ENCODE measurements around the gene CLRN1. TPM values are rescaled to one million over a fixed set of nuclear protein-coding genes. Genes with fewer than 3 reads are reported as not detected.

The CLRN1 gene
- total and polyA plus RNA-seq, 2 donors (not counting 1 experiment from before 2014, with no cell fraction given) = not detected

- no peaks in the 10 kb centered on the region for H3K79me2 ChIP-seq (ENCODE audit: control insufficient read depth, insufficient read depth, low read length)
- peak; percentile 32 to 79 for DNase-seq (ENCODE audit: low read depth in 2 of 2)
- H3K4me2 ChIP-seq (ENCODE audit: extremely low read depth, insufficient read depth, low read length) = no peak overlapping the region
- H3K27ac ChIP-seq (ENCODE audit: insufficient read depth, low read length) = no peak overlapping the region
- no peak overlapping the region for H3K9ac ChIP-seq (ENCODE audit: insufficient read depth, low read length)
- TF ChIP-seq CTCF (conservative IDR thresholded peaks at IDR 0.05 in 1 of 2, IDR thresholded peaks at IDR 0.05 in 1 of 2; ENCODE audit: low read depth in 1 of 2, low read length in 2 of 2) (no peak), EZH2 (IDR thresholded peaks at IDR 0.05; ENCODE audit: low read length, missing control alignments) (no peak)
- no peaks in the 10 kb centered on the region for H4K20me1 ChIP-seq (ENCODE audit: control insufficient read depth, extremely low read depth, insufficient read depth, low read length)
- no peaks in the 10 kb centered on the region for H3K9me3 ChIP-seq (ENCODE audit: control insufficient read depth, insufficient read depth, low read depth, low read length)
- no peaks in the 10 kb centered on the region for H3K36me3 ChIP-seq (ENCODE audit: control insufficient read depth, insufficient read depth, low read length)
- no peaks in the 10 kb centered on the region for H3K4me1 ChIP-seq (ENCODE audit: control insufficient read depth, extremely low read depth, insufficient read depth, low read length)
- no peaks in the 10 kb centered on the region for H3K27me3 ChIP-seq (ENCODE audit: control insufficient read depth, insufficient read depth, low read length)
- H2AFZ ChIP-seq (ENCODE audit: low read length) = no peak overlapping the region
- H3K4me3 ChIP-seq (replicated peaks in 1 of 4; ENCODE audit: control extremely low read depth in 1 of 4, insufficient read depth in 1 of 4, low read depth in 3 of 4, low read length in 4 of 4) = no peak overlapping the region
Measured at GRCh38 chr3:151011427-151011826, 38.9 kb upstream of the CLRN1 start.

GRCh38 chr3:151009981-151010380 lies 37.5 kb upstream of the CLRN1 start:
- Histone ChIP-seq H3K27ac (ENCODE audit: insufficient read depth, low read length) (no peak overlapping the region), H3K4me3 (replicated peaks in 1 of 4; ENCODE audit: control extremely low read depth in 1 of 4, insufficient read depth in 1 of 4, low read depth in 3 of 4, low read length in 4 of 4) (no peak overlapping the region), H3K4me1 (ENCODE audit: control insufficient read depth, extremely low read depth, insufficient read depth, low read length) (no peaks in the 10 kb centered on the region), H3K9me3 (ENCODE audit: control insufficient read depth, insufficient read depth, low read depth, low read length) (no peaks in the 10 kb centered on the region), H3K4me2 (ENCODE audit: extremely low read depth, insufficient read depth, low read length) (no peak overlapping the region), H3K36me3 (ENCODE audit: control insufficient read depth, insufficient read depth, low read length) (no peaks in the 10 kb centered on the region), H3K9ac (ENCODE audit: insufficient read depth, low read length) (no peak overlapping the region), H2AFZ (ENCODE audit: low read length) (no peak overlapping the region), H4K20me1 (ENCODE audit: control insufficient read depth, extremely low read depth, insufficient read depth, low read length) (no peaks in the 10 kb centered on the region), H3K27me3 (ENCODE audit: control insufficient read depth, insufficient read depth, low read length) (no peaks in the 10 kb centered on the region), H3K79me2 (ENCODE audit: control insufficient read depth, insufficient read depth, low read length) (no peaks in the 10 kb centered on the region)
- no peak for DNase-seq (ENCODE audit: low read depth in 2 of 2)
- TF ChIP-seq CTCF (conservative IDR thresholded peaks at IDR 0.05 in 1 of 2, IDR thresholded peaks at IDR 0.05 in 1 of 2; ENCODE audit: low read depth in 1 of 2, low read length in 2 of 2) (no peak), EZH2 (IDR thresholded peaks at IDR 0.05; ENCODE audit: low read length, missing control alignments) (no peak)

GRCh38 chr3:151009430-151009829 lies 36.9 kb upstream of the CLRN1 start:
- Histone ChIP-seq H3K27me3 (ENCODE audit: control insufficient read depth, insufficient read depth, low read length) (no peaks in the 10 kb centered on the region), H4K20me1 (ENCODE audit: control insufficient read depth, extremely low read depth, insufficient read depth, low read length) (no peaks in the 10 kb centered on the region), H3K27ac (ENCODE audit: insufficient read depth, low read length) (no peak overlapping the region), H3K4me2 (ENCODE audit: extremely low read depth, insufficient read depth, low read length) (no peak overlapping the region), H3K36me3 (ENCODE audit: control insufficient read depth, insufficient read depth, low read length) (no peaks in the 10 kb centered on the region), H2AFZ (ENCODE audit: low read length) (no peak overlapping the region), H3K4me3 (replicated peaks in 1 of 4; ENCODE audit: control extremely low read depth in 1 of 4, insufficient read depth in 1 of 4, low read depth in 3 of 4, low read length in 4 of 4) (no peak overlapping the region), H3K4me1 (ENCODE audit: control insufficient read depth, extremely low read depth, insufficient read depth, low read length) (no peaks in the 10 kb centered on the region), H3K9ac (ENCODE audit: insufficient read depth, low read length) (no peak overlapping the region), H3K9me3 (ENCODE audit: control insufficient read depth, insufficient read depth, low read depth, low read length) (no peaks in the 10 kb centered on the region), H3K79me2 (ENCODE audit: control insufficient read depth, insufficient read depth, low read length) (no peaks in the 10 kb centered on the region)
- no peak for DNase-seq (ENCODE audit: low read depth in 2 of 2)
- TF ChIP-seq CTCF (conservative IDR thresholded peaks at IDR 0.05 in 1 of 2, IDR thresholded peaks at IDR 0.05 in 1 of 2; ENCODE audit: low read depth in 1 of 2, low read length in 2 of 2) = no peak
- TF ChIP-seq EZH2 (IDR thresholded peaks at IDR 0.05; ENCODE audit: low read length, missing control alignments) = no peak

Measured in fibroblast of lung (primary cell).